ENCODE data around the gene SLC22A12. TPM values are rescaled to one million over a fixed set of nuclear protein-coding genes. Genes with fewer than 3 reads are reported as not detected.

SLC22A12 gene
- total RNA-seq, 1 donor from 2014 or later = not detected

GRCh38 chr11:64546176-64546575 lies 44.8 kb upstream of the SLC22A12 start:
- Histone ChIP-seq H3K27me3 (ENCODE audit: control insufficient read depth, insufficient read depth, low read length) (peaks cover 2% of the 10 kb centered on the region), H3K4me3 (ENCODE audit: low read depth, low read length) (no peak overlapping the region), H3K36me3 (ENCODE audit: control insufficient read depth, insufficient read depth, low read length) (no peaks in the 10 kb centered on the region)
- TF ChIP-seq, protein P1, sequence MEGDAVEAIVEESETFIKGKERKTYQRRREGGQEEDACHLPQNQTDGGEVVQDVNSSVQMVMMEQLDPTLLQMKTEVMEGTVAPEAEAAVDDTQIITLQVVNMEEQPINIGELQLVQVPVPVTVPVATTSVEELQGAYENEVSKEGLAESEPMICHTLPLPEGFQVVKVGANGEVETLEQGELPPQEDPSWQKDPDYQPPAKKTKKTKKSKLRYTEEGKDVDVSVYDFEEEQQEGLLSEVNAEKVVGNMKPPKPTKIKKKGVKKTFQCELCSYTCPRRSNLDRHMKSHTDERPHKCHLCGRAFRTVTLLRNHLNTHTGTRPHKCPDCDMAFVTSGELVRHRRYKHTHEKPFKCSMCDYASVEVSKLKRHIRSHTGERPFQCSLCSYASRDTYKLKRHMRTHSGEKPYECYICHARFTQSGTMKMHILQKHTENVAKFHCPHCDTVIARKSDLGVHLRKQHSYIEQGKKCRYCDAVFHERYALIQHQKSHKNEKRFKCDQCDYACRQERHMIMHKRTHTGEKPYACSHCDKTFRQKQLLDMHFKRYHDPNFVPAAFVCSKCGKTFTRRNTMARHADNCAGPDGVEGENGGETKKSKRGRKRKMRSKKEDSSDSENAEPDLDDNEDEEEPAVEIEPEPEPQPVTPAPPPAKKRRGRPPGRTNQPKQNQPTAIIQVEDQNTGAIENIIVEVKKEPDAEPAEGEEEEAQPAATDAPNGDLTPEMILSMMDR (IDR thresholded peaks at IDR 0.05; ENCODE audit: insufficient read depth, low read length, poor library complexity, severe bottlenecking) = no peak
- DNase-seq (ENCODE audit: low read depth) = no peak

- no peak for DNase-seq (ENCODE audit: low read depth)
- H3K36me3 ChIP-seq (ENCODE audit: control insufficient read depth, insufficient read depth, low read length) = no peaks in the 10 kb centered on the region
- H3K4me3 ChIP-seq (ENCODE audit: low read depth, low read length) = no peak overlapping the region
- TF ChIP-seq, protein P1 (IDR thresholded peaks at IDR 0.05; ENCODE audit: insufficient read depth, low read length, poor library complexity, severe bottlenecking) = no peak
- H3K27me3 ChIP-seq (ENCODE audit: control insufficient read depth, insufficient read depth, low read length) = peaks cover 2% of the 10 kb centered on the region
Measured at GRCh38 chr11:64546600-64546999, 44.4 kb upstream of the SLC22A12 start.

- TF ChIP-seq, protein P1 (IDR thresholded peaks at IDR 0.05; ENCODE audit: insufficient read depth, low read length, poor library complexity, severe bottlenecking) = no peak
- DNase-seq (ENCODE audit: low read depth) = no peak
- no peaks in the 10 kb centered on the region for H3K27me3 ChIP-seq (ENCODE audit: control insufficient read depth, insufficient read depth, low read length)
- H3K36me3 ChIP-seq (ENCODE audit: control insufficient read depth, insufficient read depth, low read length) = no peaks in the 10 kb centered on the region
- H3K4me3 ChIP-seq (ENCODE audit: low read depth, low read length) = no peak overlapping the region
Measured at GRCh38 chr11:64549969-64550368, 41.1 kb upstream of the SLC22A12 start.

GRCh38 chr11:64553554-64554201 lies 37.3 kb upstream of the SLC22A12 start:
- Histone ChIP-seq H3K36me3 (ENCODE audit: control insufficient read depth, insufficient read depth, low read length) (no peaks in the 10 kb centered on the region), H3K4me3 (ENCODE audit: low read depth, low read length) (no peak overlapping the region), H3K27me3 (ENCODE audit: control insufficient read depth, insufficient read depth, low read length) (no peaks in the 10 kb centered on the region)
- TF ChIP-seq, protein P1 (IDR thresholded peaks at IDR 0.05; ENCODE audit: insufficient read depth, low read length, poor library complexity, severe bottlenecking) = peak; percentile 92
- no peak for DNase-seq (ENCODE audit: low read depth)

DNA sequence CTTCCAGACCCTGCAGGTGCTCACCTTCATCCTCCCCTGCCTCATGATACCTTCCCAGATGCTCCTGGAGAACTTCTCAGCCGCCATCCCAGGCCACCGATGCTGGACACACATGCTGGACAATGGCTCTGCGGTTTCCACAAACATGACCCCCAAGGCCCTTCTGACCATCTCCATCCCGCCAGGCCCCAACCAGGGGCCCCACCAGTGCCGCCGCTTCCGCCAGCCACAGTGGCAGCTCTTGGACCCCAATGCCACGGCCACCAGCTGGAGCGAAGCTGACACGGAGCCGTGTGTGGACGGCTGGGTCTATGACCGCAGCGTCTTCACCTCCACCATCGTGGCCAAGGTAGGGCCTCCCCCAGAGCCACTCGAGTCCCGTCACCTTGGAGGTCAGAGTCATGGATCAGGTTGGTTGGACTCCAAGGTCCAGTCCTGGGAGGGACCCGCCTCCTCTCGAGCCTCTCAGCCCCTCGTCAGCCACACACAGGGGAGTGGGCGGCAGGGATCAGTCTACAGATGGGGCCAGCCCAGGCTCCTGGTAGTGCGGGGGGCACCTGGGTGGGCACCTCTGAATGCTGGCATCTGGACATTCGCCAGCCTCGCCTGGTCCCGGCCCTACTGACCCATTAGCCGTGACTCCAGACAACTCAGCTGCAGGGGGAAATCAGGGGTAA lies 34.8 kb upstream of the SLC22A12 start:
- Histone ChIP-seq H3K27me3 (ENCODE audit: control insufficient read depth, insufficient read depth, low read length) (peaks cover 8% of the 10 kb centered on the region), H3K36me3 (ENCODE audit: control insufficient read depth, insufficient read depth, low read length) (no peaks in the 10 kb centered on the region), H3K4me3 (ENCODE audit: low read depth, low read length) (no peak overlapping the region)
- no peak for DNase-seq (ENCODE audit: low read depth)
- TF ChIP-seq, protein P1 (IDR thresholded peaks at IDR 0.05; ENCODE audit: insufficient read depth, low read length, poor library complexity, severe bottlenecking) = no peak

Measured in kidney epithelial cell (primary cell).